DND-41 (cell line): ENCODE results near the gene PIEZO1.

ENCODE experiments used
- ATAC-seq: fragments of 200-7000 bp; cut with Tn5 transposase; 3 replicates; pipeline ENCODE4 v1.9.1; 2021; ENCODE audit warnings: low read depth; ENCODE audit not compliant: insufficient read depth
- DNase-seq: peaks from one replicate; pipeline ENCODE4 v3.0.0-alpha.2; 2020
- H2AFZ ChIP-seq: 2 replicates; pipeline ENCODE4 v1.6.0; 2012; ENCODE audit warnings: low read depth, low read length
- H3K27ac ChIP-seq: 2 replicates; pipeline ENCODE4 v1.5.1; 2012; ENCODE audit warnings: low read length, inconsistent platforms
- H3K27me3 ChIP-seq: fragments of 200-600 bp; sonication (generic); 2 replicates; pipeline ENCODE4 v1.6.0; 2012; ENCODE audit warnings: low read length, mild to moderate bottlenecking, inconsistent platforms; ENCODE audit not compliant: insufficient read depth, poor library complexity
- H3K36me3 ChIP-seq: 2 replicates; pipeline ENCODE4 v1.5.1; 2012; ENCODE audit warnings: low read length, inconsistent platforms; ENCODE audit not compliant: insufficient read depth
- H3K4me1 ChIP-seq: 2 replicates; pipeline ENCODE4 v1.5.1; 2012; ENCODE audit warnings: mild to moderate bottlenecking, low read length; ENCODE audit not compliant: insufficient read depth
- H3K4me2 ChIP-seq: 2 replicates; pipeline ENCODE4 v1.6.0; 2012; ENCODE audit warnings: mild to moderate bottlenecking, moderate library complexity, low read length, inconsistent platforms; ENCODE audit not compliant: insufficient read depth
- H3K4me3 ChIP-seq, 2 experiments: fragments of 200-600 bp in 1 of 2; shearing (Covaris generic) in 1 of 2; 2 replicates each; pipeline ENCODE4 v1.5.1; 2012 to 2016; ENCODE audit warnings: inconsistent platforms in 2 of 2, low read length in 2 of 2, mild to moderate bottlenecking in 2 of 2, low read depth in 1 of 2, moderate library complexity in 1 of 2
- H3K79me2 ChIP-seq: 2 replicates; pipeline ENCODE4 v1.6.0; 2012; ENCODE audit warnings: low read length, inconsistent platforms; ENCODE audit not compliant: insufficient read depth
- H3K9ac ChIP-seq: 2 replicates; pipeline ENCODE4 v1.6.0; 2012; ENCODE audit warnings: low read depth, mild to moderate bottlenecking, inconsistent platforms, low read length, moderate library complexity
- H3K9me3 ChIP-seq: 2 replicates; pipeline ENCODE4 v1.5.1; 2012; ENCODE audit warnings: low read length, moderate library complexity, mild to moderate bottlenecking, inconsistent platforms; ENCODE audit not compliant: insufficient read depth, severe bottlenecking
- H4K20me1 ChIP-seq: 2 replicates; pipeline ENCODE4 v1.6.0; 2012; ENCODE audit warnings: low read length; ENCODE audit not compliant: insufficient read depth
- EZH2 ChIP-seq: IDR thresholded peaks from 3 replicates; pipeline ENCODE4 v1.6.1; 2012; ENCODE audit warnings: borderline replicate concordance, low read depth, mild to moderate bottlenecking, moderate library complexity, low read length, inconsistent platforms; ENCODE audit not compliant: severe bottlenecking
- TF ChIP-seq, protein P1 (sequence below): IDR thresholded peaks from 2 replicates; pipeline ENCODE4 v1.5.1; 2012; ENCODE audit warnings: borderline replicate concordance, low read length, moderate library complexity, mild to moderate bottlenecking; ENCODE audit not compliant: poor library complexity, severe bottlenecking; ENCODE audit errors: extremely low read depth

The PIEZO1 gene

DNA sequence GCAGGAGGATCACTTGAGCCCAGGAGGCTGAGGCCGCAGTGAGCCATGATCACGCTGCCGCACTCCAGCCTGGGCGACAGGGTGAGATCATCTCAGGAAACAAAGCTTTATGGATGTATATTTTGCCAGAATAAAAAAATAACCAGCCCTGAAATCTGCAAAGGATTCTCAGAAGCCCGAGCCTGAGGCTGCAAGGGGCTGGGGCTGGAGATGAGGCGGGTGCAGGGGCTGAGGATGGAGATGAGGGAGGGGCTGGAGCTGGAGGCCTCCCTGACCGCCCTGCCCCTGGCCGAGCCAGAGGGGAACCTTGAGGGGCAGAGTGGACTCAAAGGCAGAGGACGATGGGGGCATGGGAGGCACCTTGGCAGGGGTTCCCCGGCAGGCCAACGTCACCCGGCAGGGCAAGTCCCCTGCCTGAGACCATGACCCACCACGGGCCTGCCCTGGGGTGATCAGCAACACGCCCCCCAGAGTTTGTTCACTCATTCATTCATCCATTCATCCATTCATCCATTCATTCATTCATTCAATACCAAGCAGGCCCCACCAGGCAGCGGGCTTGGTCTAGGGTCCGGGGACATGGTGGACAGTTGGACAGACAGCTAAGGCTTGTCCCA is 32.5 kb downstream of the PIEZO1 start:
- H3K4me3 ChIP-seq: no peak overlapping the region
- no peak for DNase-seq
- H3K27me3 ChIP-seq: no peaks in the 10 kb centered on the region
- H3K9me3 ChIP-seq: no peaks in the 10 kb centered on the region
- peaks cover 25% of the 10 kb centered on the region for H3K36me3 ChIP-seq
- H3K79me2 ChIP-seq: peaks cover 58% of the 10 kb centered on the region
- TF ChIP-seq, protein P1, sequence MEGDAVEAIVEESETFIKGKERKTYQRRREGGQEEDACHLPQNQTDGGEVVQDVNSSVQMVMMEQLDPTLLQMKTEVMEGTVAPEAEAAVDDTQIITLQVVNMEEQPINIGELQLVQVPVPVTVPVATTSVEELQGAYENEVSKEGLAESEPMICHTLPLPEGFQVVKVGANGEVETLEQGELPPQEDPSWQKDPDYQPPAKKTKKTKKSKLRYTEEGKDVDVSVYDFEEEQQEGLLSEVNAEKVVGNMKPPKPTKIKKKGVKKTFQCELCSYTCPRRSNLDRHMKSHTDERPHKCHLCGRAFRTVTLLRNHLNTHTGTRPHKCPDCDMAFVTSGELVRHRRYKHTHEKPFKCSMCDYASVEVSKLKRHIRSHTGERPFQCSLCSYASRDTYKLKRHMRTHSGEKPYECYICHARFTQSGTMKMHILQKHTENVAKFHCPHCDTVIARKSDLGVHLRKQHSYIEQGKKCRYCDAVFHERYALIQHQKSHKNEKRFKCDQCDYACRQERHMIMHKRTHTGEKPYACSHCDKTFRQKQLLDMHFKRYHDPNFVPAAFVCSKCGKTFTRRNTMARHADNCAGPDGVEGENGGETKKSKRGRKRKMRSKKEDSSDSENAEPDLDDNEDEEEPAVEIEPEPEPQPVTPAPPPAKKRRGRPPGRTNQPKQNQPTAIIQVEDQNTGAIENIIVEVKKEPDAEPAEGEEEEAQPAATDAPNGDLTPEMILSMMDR: no peak
- no peak for TF ChIP-seq EZH2
- no peak for ATAC-seq
- H3K9ac ChIP-seq: no peak overlapping the region
- peaks cover 69% of the 10 kb centered on the region for H4K20me1 ChIP-seq
- H3K4me2 ChIP-seq: no peak overlapping the region
- H3K4me1 ChIP-seq: no peaks in the 10 kb centered on the region
- no peak overlapping the region for H2AFZ ChIP-seq
- H3K27ac ChIP-seq: no peak overlapping the region

DNA sequence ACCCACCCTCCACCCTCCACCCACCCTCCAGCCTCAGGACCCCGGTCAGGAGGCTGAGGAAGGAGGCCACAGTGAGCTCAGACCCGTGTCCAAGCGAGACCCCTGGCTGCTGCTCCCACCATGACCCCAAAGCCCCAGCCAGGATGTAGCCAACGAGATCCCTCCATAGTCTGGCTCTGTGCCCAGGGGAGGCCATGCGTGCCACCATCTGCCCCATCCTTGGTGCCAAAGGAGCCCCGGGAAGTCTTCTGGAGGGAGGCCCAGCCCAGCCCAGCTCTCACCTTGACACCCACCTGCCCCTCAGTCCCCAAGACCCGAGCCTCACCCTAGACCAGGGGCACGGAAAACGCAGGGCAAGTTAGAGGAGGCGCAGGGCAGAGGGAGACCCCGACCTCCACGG is 34.2 kb downstream of the PIEZO1 start:
- Histone ChIP-seq H3K4me1 (no peaks in the 10 kb centered on the region), H3K36me3 (peaks cover 27% of the 10 kb centered on the region), H3K4me2 (no peak overlapping the region), H2AFZ (no peak overlapping the region), H3K9ac (no peak overlapping the region), H3K27me3 (no peaks in the 10 kb centered on the region), H3K27ac (no peak overlapping the region), H3K9me3 (no peaks in the 10 kb centered on the region), H4K20me1 (peaks cover 61% of the 10 kb centered on the region), H3K79me2 (peaks cover 45% of the 10 kb centered on the region), H3K4me3 (no peak overlapping the region)
- no peak for DNase-seq
- TF ChIP-seq EZH2: no peak
- TF ChIP-seq, protein P1: no peak
- ATAC-seq: no peak

DNA sequence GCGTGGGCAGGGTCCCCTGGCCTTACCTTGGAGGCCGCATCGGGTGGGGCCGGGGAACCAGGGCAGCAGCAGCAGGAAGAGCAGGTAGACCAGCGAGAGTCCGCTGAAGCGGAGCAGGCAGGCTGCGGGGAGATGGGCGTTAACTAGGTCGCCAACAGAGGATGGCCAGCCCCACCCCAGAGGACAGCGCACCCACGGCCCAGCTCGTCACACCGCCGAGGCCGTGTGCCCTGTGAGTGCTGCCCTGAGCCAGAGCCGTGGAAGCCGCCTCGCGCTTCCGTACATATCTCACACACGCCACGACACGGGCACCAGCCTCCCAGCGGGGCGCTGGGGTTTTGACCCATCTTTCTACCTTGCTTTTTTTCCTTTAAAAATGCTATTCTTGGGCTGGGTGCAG is 35.7 kb downstream of the PIEZO1 start:
- H3K4me2 ChIP-seq: no peak overlapping the region
- peaks cover 30% of the 10 kb centered on the region for H3K36me3 ChIP-seq
- no peak overlapping the region for H3K27ac ChIP-seq
- DNase-seq (no peak), ATAC-seq (no peak)
- no peak overlapping the region for H3K9ac ChIP-seq
- no peak overlapping the region for H3K4me3 ChIP-seq
- no peaks in the 10 kb centered on the region for H3K9me3 ChIP-seq
- H3K79me2 ChIP-seq: peaks cover 30% of the 10 kb centered on the region
- H3K27me3 ChIP-seq: no peaks in the 10 kb centered on the region
- H2AFZ ChIP-seq: no peak overlapping the region
- TF ChIP-seq EZH2: no peak
- TF ChIP-seq, protein P1: no peak
- no peaks in the 10 kb centered on the region for H3K4me1 ChIP-seq
- H4K20me1 ChIP-seq: peaks cover 52% of the 10 kb centered on the region
